OCI-LY3 (cell line): ENCODE data around the gene CCBE1.

Source experiments
- H2AFZ ChIP-seq: fragments of 200-600, 300-600 bp; shearing (Covaris generic); 2 replicates; pipeline ENCODE4 v1.6.0; 2014; ENCODE audit warnings: antibody characterized with exemption, low read depth, low read length
- H3K27ac ChIP-seq: fragments of 200-600, 300-600 bp; sonication (generic); 2 replicates; pipeline ENCODE4 v1.5.1; 2014; ENCODE audit warnings: mild to moderate bottlenecking, low read length, moderate library complexity, mixed read lengths
- H3K27me3 ChIP-seq: fragments of 200-600, 300-600 bp; sonication (generic); 2 replicates; pipeline ENCODE4 v1.6.1; 2014; ENCODE audit warnings: low read depth, low read length, mixed read lengths
- H3K36me3 ChIP-seq: fragments of 200-600, 300-600 bp; sonication (generic); replicated peaks from 2 replicates; pipeline ENCODE3; 2014; ENCODE audit warnings: low read depth, low read length, mixed read lengths
- H3K4me1 ChIP-seq: fragments of 300-600, 200-600 bp; sonication (generic); 2 replicates; pipeline ENCODE4 v1.6.1; 2014; ENCODE audit warnings: low read length, mixed read lengths
- H3K4me2 ChIP-seq: fragments of 200-600, 300-600 bp; sonication (generic); 2 replicates; pipeline ENCODE4 v1.6.1; 2014; ENCODE audit warnings: low read length, mixed read lengths
- H3K4me3 ChIP-seq: fragments of 300-600, 200-600 bp; sonication (generic); 2 replicates; pipeline ENCODE4 v1.5.1; 2014; ENCODE audit warnings: antibody characterized with exemption, mild to moderate bottlenecking, low read length, moderate library complexity
- H3K79me2 ChIP-seq: fragments of 300-600, 200-600 bp; shearing (Covaris generic); 2 replicates; pipeline ENCODE4 v1.6.1; 2014; ENCODE audit warnings: mild to moderate bottlenecking, low read length, mixed read lengths
- H3K9ac ChIP-seq: fragments of 300-600, 200-600 bp; shearing (Covaris generic); 2 replicates; pipeline ENCODE4 v1.6.0; 2014; ENCODE audit warnings: mild to moderate bottlenecking, low read length, moderate library complexity
- H3K9me3 ChIP-seq: fragments of 200-600, 300-600 bp; shearing (Covaris generic); 2 replicates; pipeline ENCODE4 v1.6.1; 2014; ENCODE audit warnings: low read length, mixed read lengths; ENCODE audit not compliant: insufficient read depth
- H4K20me1 ChIP-seq: fragments of 200-600, 300-600 bp; sonication (generic); 2 replicates; pipeline ENCODE4 v1.6.1; 2016; ENCODE audit warnings: low read length, mixed read lengths; ENCODE audit not compliant: insufficient read depth
- EZH2phosphoT487 ChIP-seq: fragments of 200-600 bp; shearing (Covaris generic); IDR thresholded peaks from 2 replicates; pipeline ENCODE4 v1.6.1; 2018; ENCODE audit warnings: antibody characterized with exemption, mixed run types, low read depth
- TF ChIP-seq, protein P1 (sequence below): fragments of 200-600, 300-600 bp; sonication (generic); IDR thresholded peaks from 2 replicates; pipeline ENCODE4 v1.5.1; 2014; ENCODE audit warnings: antibody characterized with exemption, low read length, low read depth

The CCBE1 gene

DNA sequence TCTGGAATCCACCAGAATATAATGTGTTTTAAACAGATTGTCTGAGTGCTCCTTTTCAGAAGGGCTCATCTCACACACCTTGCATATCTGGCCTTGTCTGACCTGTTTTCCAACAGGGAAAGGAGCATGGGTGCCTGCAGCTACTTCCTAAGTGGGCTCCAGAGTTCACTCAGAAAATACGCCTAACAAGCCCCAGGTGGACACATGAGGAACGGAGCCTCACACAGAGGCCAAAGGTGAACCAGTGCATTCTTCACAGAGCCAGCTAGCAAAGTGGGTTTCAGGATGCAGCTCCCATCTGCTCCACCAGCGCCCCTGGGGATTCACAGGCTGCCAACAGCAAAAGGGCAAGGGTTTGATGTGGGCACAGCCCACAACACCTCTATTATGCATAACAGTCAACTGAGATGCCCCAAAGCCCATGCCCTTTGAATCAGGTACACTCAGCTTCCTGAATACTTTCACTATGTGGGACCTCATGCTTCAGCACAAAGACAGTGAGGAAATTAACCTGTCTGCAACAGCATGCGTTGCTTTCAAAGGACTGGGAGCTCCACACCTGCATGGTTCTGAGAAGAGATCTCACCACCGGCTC lies 86.6 kb downstream of the CCBE1 start:
- H3K4me3 ChIP-seq = no peak overlapping the region
- H3K9ac ChIP-seq = no peak overlapping the region
- no peaks in the 10 kb centered on the region for H3K9me3 ChIP-seq
- no peak overlapping the region for H3K27ac ChIP-seq
- TF ChIP-seq, protein P1, sequence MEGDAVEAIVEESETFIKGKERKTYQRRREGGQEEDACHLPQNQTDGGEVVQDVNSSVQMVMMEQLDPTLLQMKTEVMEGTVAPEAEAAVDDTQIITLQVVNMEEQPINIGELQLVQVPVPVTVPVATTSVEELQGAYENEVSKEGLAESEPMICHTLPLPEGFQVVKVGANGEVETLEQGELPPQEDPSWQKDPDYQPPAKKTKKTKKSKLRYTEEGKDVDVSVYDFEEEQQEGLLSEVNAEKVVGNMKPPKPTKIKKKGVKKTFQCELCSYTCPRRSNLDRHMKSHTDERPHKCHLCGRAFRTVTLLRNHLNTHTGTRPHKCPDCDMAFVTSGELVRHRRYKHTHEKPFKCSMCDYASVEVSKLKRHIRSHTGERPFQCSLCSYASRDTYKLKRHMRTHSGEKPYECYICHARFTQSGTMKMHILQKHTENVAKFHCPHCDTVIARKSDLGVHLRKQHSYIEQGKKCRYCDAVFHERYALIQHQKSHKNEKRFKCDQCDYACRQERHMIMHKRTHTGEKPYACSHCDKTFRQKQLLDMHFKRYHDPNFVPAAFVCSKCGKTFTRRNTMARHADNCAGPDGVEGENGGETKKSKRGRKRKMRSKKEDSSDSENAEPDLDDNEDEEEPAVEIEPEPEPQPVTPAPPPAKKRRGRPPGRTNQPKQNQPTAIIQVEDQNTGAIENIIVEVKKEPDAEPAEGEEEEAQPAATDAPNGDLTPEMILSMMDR = no peak
- TF ChIP-seq EZH2phosphoT487 = no peak
- H3K36me3 ChIP-seq = no peaks in the 10 kb centered on the region
- no peak overlapping the region for H3K4me2 ChIP-seq
- H3K27me3 ChIP-seq = peaks cover 45% of the 10 kb centered on the region
- no peaks in the 10 kb centered on the region for H3K79me2 ChIP-seq
- no peaks in the 10 kb centered on the region for H4K20me1 ChIP-seq
- H2AFZ ChIP-seq = no peak overlapping the region
- no peaks in the 10 kb centered on the region for H3K4me1 ChIP-seq

DNA sequence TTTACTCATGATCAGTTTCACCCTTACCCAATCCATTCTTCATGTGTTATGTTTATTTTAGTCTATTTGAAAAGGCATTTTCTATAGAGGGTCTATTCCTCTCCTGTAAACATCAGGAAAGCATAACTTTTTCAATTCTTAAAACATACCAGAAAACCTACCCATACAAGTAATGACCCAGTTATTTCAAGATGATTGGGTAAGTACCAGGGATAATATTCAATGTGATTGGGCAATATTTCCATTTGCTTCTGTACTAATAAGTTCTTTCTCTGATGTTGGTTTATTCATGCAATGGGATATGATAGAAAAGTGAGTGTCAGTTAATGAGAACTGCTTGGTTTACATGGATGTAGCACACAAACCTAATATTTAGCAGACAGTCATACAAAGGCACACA lies 87.6 kb downstream of the CCBE1 start:
- Histone ChIP-seq H3K4me2 (no peak overlapping the region), H3K27ac (no peak overlapping the region), H3K36me3 (no peaks in the 10 kb centered on the region), H3K9ac (no peak overlapping the region), H2AFZ (no peak overlapping the region), H3K79me2 (no peaks in the 10 kb centered on the region), H3K4me1 (no peaks in the 10 kb centered on the region), H3K27me3 (peaks cover 49% of the 10 kb centered on the region), H4K20me1 (no peaks in the 10 kb centered on the region), H3K9me3 (no peaks in the 10 kb centered on the region), H3K4me3 (no peak overlapping the region)
- TF ChIP-seq, protein P1 = no peak
- TF ChIP-seq EZH2phosphoT487 = no peak

DNA sequence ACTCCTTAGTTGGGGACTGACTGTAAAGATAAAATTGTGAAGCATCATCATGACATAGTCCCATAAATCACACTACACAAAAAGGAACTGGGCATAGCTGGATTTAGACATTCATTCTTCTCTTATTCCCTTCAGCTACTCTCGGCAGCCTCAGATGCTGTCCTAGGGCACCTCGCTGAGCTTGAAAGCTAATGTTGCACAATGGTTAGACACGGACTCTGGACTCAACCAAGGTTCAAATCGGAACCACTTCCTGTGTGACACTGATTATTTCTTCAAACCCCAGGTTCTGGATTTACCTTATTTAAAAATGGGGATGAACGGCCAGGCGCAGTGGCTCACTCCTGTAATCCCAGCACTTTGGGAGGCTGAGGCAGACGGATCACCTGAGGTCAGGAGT lies 89.8 kb downstream of the CCBE1 start:
- Histone ChIP-seq H3K9me3 (no peaks in the 10 kb centered on the region), H2AFZ (no peak overlapping the region), H3K36me3 (no peaks in the 10 kb centered on the region), H3K27me3 (peaks cover 56% of the 10 kb centered on the region), H4K20me1 (no peaks in the 10 kb centered on the region), H3K4me3 (no peak overlapping the region), H3K9ac (no peak overlapping the region), H3K4me1 (no peaks in the 10 kb centered on the region), H3K4me2 (no peak overlapping the region), H3K27ac (no peak overlapping the region), H3K79me2 (no peaks in the 10 kb centered on the region)
- TF ChIP-seq, protein P1 = no peak
- TF ChIP-seq EZH2phosphoT487 = no peak

DNA sequence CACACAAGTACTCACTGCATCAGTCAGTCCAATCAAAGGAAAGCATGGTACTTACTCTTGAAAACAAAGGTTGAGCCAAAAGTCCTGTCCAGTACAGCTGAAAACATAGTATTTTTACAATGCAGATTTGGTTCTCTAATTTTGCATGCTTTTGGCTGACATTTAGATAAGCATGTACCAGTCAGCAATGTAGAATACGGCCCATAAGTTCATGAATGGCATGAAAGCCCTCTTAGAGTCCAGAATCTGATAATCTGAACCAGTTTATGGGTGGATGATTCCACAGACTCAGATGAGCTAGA lies 90.2 kb downstream of the CCBE1 start:
- H3K9me3 ChIP-seq = no peaks in the 10 kb centered on the region
- no peak overlapping the region for H3K4me2 ChIP-seq
- no peaks in the 10 kb centered on the region for H3K4me1 ChIP-seq
- H3K4me3 ChIP-seq = no peak overlapping the region
- TF ChIP-seq, protein P1 = no peak
- no peak for TF ChIP-seq EZH2phosphoT487
- no peaks in the 10 kb centered on the region for H3K36me3 ChIP-seq
- H2AFZ ChIP-seq = no peak overlapping the region
- peaks cover 53% of the 10 kb centered on the region for H3K27me3 ChIP-seq
- no peak overlapping the region for H3K27ac ChIP-seq
- H3K79me2 ChIP-seq = no peaks in the 10 kb centered on the region
- no peaks in the 10 kb centered on the region for H4K20me1 ChIP-seq
- H3K9ac ChIP-seq = no peak overlapping the region
